H1 (cell line): Measurements from ENCODE around the gene ETS1. TPM values are rescaled to one million over a fixed set of nuclear protein-coding genes. Genes with fewer than 3 reads are reported as not detected.

Experiments
- CTCF ChIA-PET: fragments of 300-600 bp; sonication (Branson Sonifier 250); formaldehyde crosslinking; loops from one replicate; lab custom pipeline; 2021; ENCODE audit not compliant: partially characterized antibody; lab: Charles Lee
- POLR2A ChIA-PET: fragments of 300-600 bp; sonication (Branson Sonifier 250); formaldehyde crosslinking; loops from one replicate; lab custom pipeline; 2021; ENCODE audit warnings: inconsistent platforms; ENCODE audit not compliant: partially characterized antibody; lab: Charles Lee
- DNase-seq, 2 experiments: peaks; one replicate each; pipeline versions ENCODE4 v3.0.0 to v3.0.0-alpha.2; 2010 to 2022; ENCODE audit warnings: low spot score in 2 of 2, low read depth in 1 of 2, mixed read lengths in 1 of 2
- FAIRE-seq: peaks from 2 replicates; lab custom pipeline; 2011; peaks lifted over from hg19 to GRCh38; lab: Jason Lieb, UNC
- H2AFZ ChIP-seq: 2 replicates; pipeline ENCODE4 v1.8.1; 2012; ENCODE audit warnings: low read length, inconsistent platforms
- H2AK5ac ChIP-seq: 2 replicates; pipeline ENCODE4 v1.6.1; 2013; ENCODE audit warnings: low read depth, low read length
- H2BK120ac ChIP-seq: replicated peaks from 2 replicates; pipeline ENCODE3; 2013; ENCODE audit warnings: low read depth, low read length, inconsistent platforms
- H2BK12ac ChIP-seq: 2 replicates; pipeline ENCODE4 v1.6.1; 2013; ENCODE audit warnings: low read depth, low read length
- H2BK15ac ChIP-seq: 2 replicates; pipeline ENCODE4 v1.6.1; 2013; ENCODE audit warnings: low read length
- H2BK20ac ChIP-seq: 2 replicates; pipeline ENCODE4 v1.6.1; 2013; ENCODE audit warnings: low read length
- H2BK5ac ChIP-seq: 2 replicates; pipeline ENCODE4 v1.6.1; 2013; ENCODE audit warnings: low read depth, low read length
- H3K14ac ChIP-seq: 2 replicates; pipeline ENCODE4 v1.6.1; 2013; ENCODE audit warnings: inconsistent platforms; ENCODE audit not compliant: insufficient read length
- H3K18ac ChIP-seq: 2 replicates; pipeline ENCODE4 v1.6.1; 2013; ENCODE audit warnings: low read length; ENCODE audit errors: extremely low read depth
- H3K23ac ChIP-seq: 2 replicates; pipeline ENCODE4 v1.6.1; 2013; ENCODE audit warnings: inconsistent platforms; ENCODE audit not compliant: insufficient read length
- H3K23me2 ChIP-seq: 2 replicates; pipeline ENCODE4 v1.6.1; 2013; ENCODE audit warnings: low read depth, low read length
- H3K27ac ChIP-seq: 2 replicates; pipeline ENCODE4 v1.6.1; 2011; ENCODE audit warnings: low read depth, low read length, inconsistent platforms
- H3K27me3 ChIP-seq, 4 experiments: replicated peaks in 1 of 4; 1 replicate in 1 of 4; 2 replicates in 3 of 4; pipeline versions ENCODE4 v1.6.1 to v1.8.1; 2011 to 2013; ENCODE audit warnings: low read length in 3 of 4, mild to moderate bottlenecking in 3 of 4, inconsistent platforms in 2 of 4, mixed read lengths in 2 of 4, moderate library complexity in 1 of 4; ENCODE audit not compliant: control insufficient read depth in 3 of 4, insufficient read depth in 3 of 4; ENCODE audit errors: extremely low read depth in 1 of 4
- H3K36me3 ChIP-seq, 4 experiments: 2 replicates each; pipeline versions ENCODE4 v1.6.1 to v1.8.1; 2011 to 2013; ENCODE audit warnings: mild to moderate bottlenecking in 4 of 4, low read length in 3 of 4, moderate library complexity in 2 of 4, control low read depth in 1 of 4, inconsistent platforms in 1 of 4; ENCODE audit not compliant: insufficient read depth in 4 of 4, control insufficient read depth in 2 of 4
- H3K4ac ChIP-seq: replicated peaks from 2 replicates; pipeline ENCODE3; 2013; ENCODE audit warnings: low read length, low read depth, mixed read lengths, inconsistent platforms; ENCODE audit not compliant: insufficient read length
- H3K4me1 ChIP-seq, 4 experiments: replicated peaks in 1 of 4; 1 replicate in 1 of 4; 2 replicates in 3 of 4; pipeline versions ENCODE4 v1.6.1 to v1.8.1; 2011 to 2013; ENCODE audit warnings: low read length in 3 of 4, inconsistent platforms in 2 of 4, mixed read lengths in 1 of 4; ENCODE audit not compliant: insufficient read depth in 4 of 4, control insufficient read depth in 3 of 4
- H3K4me2 ChIP-seq, 2 experiments: 2 replicates each; pipeline versions ENCODE4 v1.6.1 to v1.8.1; 2011 to 2013; ENCODE audit warnings: low read depth in 2 of 2, low read length in 2 of 2, control low read depth in 1 of 2, inconsistent platforms in 1 of 2, mild to moderate bottlenecking in 1 of 2; ENCODE audit not compliant: insufficient read depth in 1 of 2
- H3K4me3 ChIP-seq, 4 experiments: fragments of 200-600, 300-600 bp in 1 of 4; sonication (generic), shearing (Covaris generic), sonication (Bioruptor Twin) in 1 of 4; 2 replicates each; pipeline versions ENCODE4 v1.5.1 to v1.8.1; 2011 to 2016; ENCODE audit warnings: low read length in 4 of 4, low read depth in 3 of 4, control low read depth in 2 of 4, inconsistent platforms in 2 of 4, mild to moderate bottlenecking in 2 of 4, mixed read lengths in 1 of 4, moderate library complexity in 1 of 4; ENCODE audit not compliant: insufficient read depth in 2 of 4; ENCODE audit errors: extremely low read depth in 1 of 4
- H3K56ac ChIP-seq: replicated peaks from 2 replicates; pipeline ENCODE3; 2013; ENCODE audit warnings: low read depth, mild to moderate bottlenecking, mixed read lengths, low read length, inconsistent platforms; ENCODE audit not compliant: insufficient read length
- H3K79me1 ChIP-seq: 2 replicates; pipeline ENCODE4 v1.6.1; 2013; ENCODE audit warnings: low read depth, low read length, control low read depth
- H3K79me2 ChIP-seq, 2 experiments: 2 replicates each; pipeline versions ENCODE4 v1.6.1 to v1.8.1; 2012 to 2013; ENCODE audit warnings: low read length in 2 of 2, mild to moderate bottlenecking in 2 of 2, inconsistent platforms in 1 of 2; ENCODE audit not compliant: insufficient read depth in 2 of 2, control insufficient read depth in 1 of 2
- H3K9ac ChIP-seq, 4 experiments: replicated peaks in 1 of 4; 1 replicate in 1 of 4; 2 replicates in 3 of 4; pipeline versions ENCODE4 v1.6.1 to v1.8.1; 2011 to 2013; ENCODE audit warnings: low read depth in 3 of 4, low read length in 3 of 4, control low read depth in 2 of 4, mild to moderate bottlenecking in 2 of 4, moderate library complexity in 2 of 4, inconsistent platforms in 1 of 4; ENCODE audit errors: extremely low read depth in 1 of 4
- H3K9me3 ChIP-seq, 2 experiments: 2 replicates each; pipeline versions ENCODE4 v1.6.1 to v1.8.1; 2012 to 2013; ENCODE audit warnings: mild to moderate bottlenecking in 2 of 2, moderate library complexity in 2 of 2, control low read depth in 1 of 2, inconsistent platforms in 1 of 2, low read depth in 1 of 2, low read length in 1 of 2, mixed read lengths in 1 of 2; ENCODE audit not compliant: insufficient read depth in 2 of 2
- H4K20me1 ChIP-seq, 2 experiments: replicated peaks in 1 of 2; 2 replicates each; pipeline versions ENCODE3 to v1.8.1; 2011 to 2013; ENCODE audit warnings: inconsistent platforms in 2 of 2, low read length in 2 of 2, mild to moderate bottlenecking in 1 of 2; ENCODE audit not compliant: insufficient read depth in 2 of 2, control insufficient read depth in 1 of 2
- H4K5ac ChIP-seq: 2 replicates; pipeline ENCODE4 v1.6.1; 2013; ENCODE audit warnings: low read length, low read depth, mixed read lengths, inconsistent platforms; ENCODE audit not compliant: insufficient read length
- H4K8ac ChIP-seq: 2 replicates; pipeline ENCODE4 v1.8.0; 2013; ENCODE audit warnings: mild to moderate bottlenecking, moderate library complexity, low read length, inconsistent platforms; ENCODE audit not compliant: insufficient read depth; ENCODE audit errors: extremely low read depth
- H4K91ac ChIP-seq: replicated peaks from 2 replicates; pipeline ENCODE3; 2013; ENCODE audit warnings: low read length, mixed read lengths, inconsistent platforms; ENCODE audit not compliant: insufficient read length
- ASH2L ChIP-seq: fragments of 200-600, 300-600 bp; sonication (generic); IDR thresholded peaks from one replicate; pipeline ENCODE4 v1.7.1; 2017; ENCODE audit warnings: low read length
- CREB1 ChIP-seq: IDR thresholded peaks from 2 replicates; pipeline ENCODE4 v1.6.1; 2012; ENCODE audit warnings: inconsistent platforms
- POLR2A ChIP-seq, 2 experiments: IDR thresholded peaks; 1 replicate in 1 of 2; 2 replicates in 1 of 2; pipeline ENCODE4 v1.6.1; 2011; ENCODE audit warnings: low read depth in 2 of 2, low read length in 2 of 2, mild to moderate bottlenecking in 2 of 2; ENCODE audit errors: control extremely low read depth in 1 of 2
- SUZ12 ChIP-seq: fragments of 200-600 bp; sonication (generic); IDR thresholded peaks from 2 replicates; pipeline ENCODE4 v1.6.1; 2012; ENCODE audit warnings: mild to moderate bottlenecking, inconsistent platforms, low read length, moderate library complexity, mixed read lengths
- TAF7 ChIP-seq: optimal IDR thresholded peaks from 2 replicates; pipeline ENCODE3; 2011; ENCODE audit warnings: low read depth, mild to moderate bottlenecking, inconsistent platforms, low read length, moderate library complexity, borderline replicate concordance
- WGBS, 2 experiments: shearing (Covaris generic) in 1 of 2; methylation state at CpG; one replicate each; pipeline versions ENCODE4 v1.1.6 to v1.1.7; 2013 to 2015; ENCODE audit warnings: low lambda C conversion rate in 2 of 2, mixed read lengths in 2 of 2, inconsistent platforms in 1 of 2, low coverage in 1 of 2, missing lambda C conversion rate in 1 of 2; ENCODE audit not compliant: insufficient replicate concordance in 2 of 2, insufficient coverage in 1 of 2, insufficient read length in 1 of 2; ENCODE audit errors: extremely low coverage in 1 of 2, missing lambda C conversion rate in 1 of 2; 5-methylcytosine and 5-hydroxymethylcytosine counted together
- polyA plus RNA-seq, 7 experiments: library from polyadenylated mRNA; depleted of rRNA in 3 of 7; stranded (reverse) in 5 of 7; unstranded in 2 of 7; fragments of >200 nt in 5 of 7; fragments of 200-250 nt in 2 of 7; gene quantifications; 1 replicate in 5 of 7; 2 replicates in 1 of 7; 4 replicates in 1 of 7; pipeline versions ENCODE4 v1.2.1 to v1.2.3, GENCODE V29; 2011 to 2013; ENCODE audit warnings: missing spikeins in 2 of 7, mixed read lengths in 2 of 7
- total RNA-seq: library from RNA; stranded (reverse); fragmentation: NEBNext Ultra II Directional; extraction: Animal tissue kit (Norgen Biotek cat#: 25700); gene quantifications from 2 replicates; pipeline ENCODE4 v1.2.1, GENCODE V29; 2021
- TF ChIP-seq, protein P1 (sequence below): IDR thresholded peaks from 2 replicates; pipeline ENCODE4 v1.6.1; 2012; ENCODE audit warnings: low read length, inconsistent platforms
- TF ChIP-seq, protein P2 (sequence below): IDR thresholded peaks from 2 replicates; pipeline ENCODE4 v1.6.1; 2012; ENCODE audit warnings: inconsistent platforms

Gene ETS1
- total and polyA plus RNA-seq, 2 of the 8 experiments (the other 6 are each of a cell fraction or from before 2014, with no cell fraction given), result 10.0 to 35.3 TPM

DNA sequence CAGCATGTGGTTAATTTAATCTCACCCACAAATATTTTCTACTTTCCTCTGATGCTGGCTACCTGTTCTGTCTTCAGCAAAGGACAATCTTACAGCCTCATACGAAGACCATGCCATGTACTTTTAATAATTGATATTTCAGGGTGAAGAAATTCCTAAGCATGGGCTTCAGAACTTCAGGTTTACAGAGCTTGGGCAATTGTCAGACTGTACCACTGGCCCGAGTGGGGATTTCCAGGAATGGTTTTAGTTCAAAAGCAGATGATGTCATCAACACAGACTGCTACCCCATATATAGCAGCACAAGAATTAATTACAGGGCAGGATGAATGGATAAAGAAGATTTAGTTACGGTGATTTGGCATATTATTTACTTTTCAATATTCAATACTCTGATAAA, 171.8 kb downstream of the ETS1 start:
- Histone ChIP-seq H3K14ac (no peak overlapping the region), H3K27me3 (no peaks in the 10 kb centered on the region), H3K23ac (no peak overlapping the region), H3K9me3 (no peaks in the 10 kb centered on the region)
- TF ChIP-seq SUZ12 (no peak), ASH2L (no peak), CREB1 (no peak), TAF7 (no peak), POLR2A (IDR thresholded peaks at IDR 0.05; ENCODE audit: control extremely low read depth in 1 of 2, low read depth in 2 of 2, low read length in 2 of 2) (no peak)
- TF ChIP-seq, protein P1, sequence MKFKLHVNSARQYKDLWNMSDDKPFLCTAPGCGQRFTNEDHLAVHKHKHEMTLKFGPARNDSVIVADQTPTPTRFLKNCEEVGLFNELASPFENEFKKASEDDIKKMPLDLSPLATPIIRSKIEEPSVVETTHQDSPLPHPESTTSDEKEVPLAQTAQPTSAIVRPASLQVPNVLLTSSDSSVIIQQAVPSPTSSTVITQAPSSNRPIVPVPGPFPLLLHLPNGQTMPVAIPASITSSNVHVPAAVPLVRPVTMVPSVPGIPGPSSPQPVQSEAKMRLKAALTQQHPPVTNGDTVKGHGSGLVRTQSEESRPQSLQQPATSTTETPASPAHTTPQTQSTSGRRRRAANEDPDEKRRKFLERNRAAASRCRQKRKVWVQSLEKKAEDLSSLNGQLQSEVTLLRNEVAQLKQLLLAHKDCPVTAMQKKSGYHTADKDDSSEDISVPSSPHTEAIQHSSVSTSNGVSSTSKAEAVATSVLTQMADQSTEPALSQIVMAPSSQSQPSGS, result no peak
- TF ChIP-seq, protein P2, sequence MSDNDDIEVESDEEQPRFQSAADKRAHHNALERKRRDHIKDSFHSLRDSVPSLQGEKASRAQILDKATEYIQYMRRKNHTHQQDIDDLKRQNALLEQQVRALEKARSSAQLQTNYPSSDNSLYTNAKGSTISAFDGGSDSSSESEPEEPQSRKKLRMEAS, result no peak
- TF ChIP-seq, all 59 proteins: peak for 0
- H3K18ac ChIP-seq, result no peak overlapping the region
- H3K27ac ChIP-seq, result no peak overlapping the region
- no peak overlapping the region for H3K4ac ChIP-seq
- no peak overlapping the region for H3K4me3 ChIP-seq
- H2AFZ ChIP-seq, result no peak overlapping the region
- no peak for FAIRE-seq
- H2BK120ac ChIP-seq, result no peak overlapping the region
- H2BK15ac ChIP-seq, result no peak overlapping the region
- CTCF ChIA-PET, result interaction anchor here (1.4 kb wide), 1 partner anchor 415 kb away, joined by 3 read pairs; no protein-coding TSS in a partner anchor
- no peak overlapping the region for H4K5ac ChIP-seq
- no peak overlapping the region for H4K8ac ChIP-seq
- WGBS, 2 experiments, result 74% methylated on average over 3 of the region's 3 CpGs; no CpG with 5 or more reads in 1 of the 2 experiments
- POLR2A ChIA-PET, result no interaction called here
- H2BK20ac ChIP-seq, result no peak overlapping the region
- H3K23me2 ChIP-seq, result no peaks in the 10 kb centered on the region
- no peak overlapping the region for H3K56ac ChIP-seq
- no peaks in the 10 kb centered on the region for H3K79me2 ChIP-seq
- H4K91ac ChIP-seq, result no peak overlapping the region
- no peak overlapping the region for H2BK5ac ChIP-seq
- DNase-seq, result no peak
- H2AK5ac ChIP-seq, result no peak overlapping the region
- no peaks in the 10 kb centered on the region for H3K79me1 ChIP-seq
- H4K20me1 ChIP-seq, result no peaks in the 10 kb centered on the region
- no peak overlapping the region for H2BK12ac ChIP-seq
- no peaks in the 10 kb centered on the region for H3K36me3 ChIP-seq
- no peaks in the 10 kb centered on the region for H3K4me1 ChIP-seq
- no peak overlapping the region for H3K4me2 ChIP-seq
- no peak overlapping the region for H3K9ac ChIP-seq
